ENCODE results near the gene ZNF208.

- no peak for TF ChIP-seq CTCF (IDR thresholded peaks at IDR 0.05)
- no peak for TF ChIP-seq EZH2 (IDR thresholded peaks at IDR 0.05; ENCODE audit: borderline replicate concordance, insufficient read depth, low read depth, low read length, poor library complexity, severe bottlenecking)
These were observed 63.0 kb downstream of the ZNF208 start for GRCh38 chr19:21947775-21948174.

All from B cell (primary cell).